ENCODE data around the gene TMEM50B.

DNA sequence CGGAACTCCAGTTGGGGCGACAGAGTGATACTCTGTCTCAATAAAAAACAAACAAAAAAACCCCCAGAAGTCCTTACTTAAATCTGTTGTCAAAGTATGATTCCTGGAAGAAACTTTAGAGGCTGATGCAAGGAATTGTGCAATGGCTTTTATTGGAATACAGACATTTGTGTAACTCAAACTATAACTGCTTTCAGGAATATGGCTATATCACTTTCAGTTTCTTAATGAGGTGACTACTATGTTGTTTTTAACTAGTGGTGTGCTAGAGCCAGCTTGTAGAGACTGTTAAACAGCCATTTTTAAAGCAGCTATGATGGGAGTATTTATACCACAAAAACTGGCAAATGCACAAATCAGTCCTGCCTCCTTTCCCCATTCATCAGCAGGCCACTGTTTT is 34.5 kb upstream of the TMEM50B start:
- TF ChIP-seq POLR2A (IDR thresholded peaks at IDR 0.05; ENCODE audit: low read depth, low read length) (no peak), POLR2AphosphoS5 (IDR thresholded peaks at IDR 0.05; ENCODE audit: low read depth, low read length) (no peak), TAF1 (IDR thresholded peaks at IDR 0.05; ENCODE audit: low read depth, low read length) (no peak), SPI1 (IDR thresholded peaks at IDR 0.05; ENCODE audit: low read depth, low read length) (no peak), PAX5 (IDR thresholded peaks at IDR 0.05; ENCODE audit: insufficient read depth, low read length, severe bottlenecking) (no peak)

Measured in GM12891 (cell line).